ENCODE data around the gene CACNA2D3.

The CACNA2D3 gene

DNA sequence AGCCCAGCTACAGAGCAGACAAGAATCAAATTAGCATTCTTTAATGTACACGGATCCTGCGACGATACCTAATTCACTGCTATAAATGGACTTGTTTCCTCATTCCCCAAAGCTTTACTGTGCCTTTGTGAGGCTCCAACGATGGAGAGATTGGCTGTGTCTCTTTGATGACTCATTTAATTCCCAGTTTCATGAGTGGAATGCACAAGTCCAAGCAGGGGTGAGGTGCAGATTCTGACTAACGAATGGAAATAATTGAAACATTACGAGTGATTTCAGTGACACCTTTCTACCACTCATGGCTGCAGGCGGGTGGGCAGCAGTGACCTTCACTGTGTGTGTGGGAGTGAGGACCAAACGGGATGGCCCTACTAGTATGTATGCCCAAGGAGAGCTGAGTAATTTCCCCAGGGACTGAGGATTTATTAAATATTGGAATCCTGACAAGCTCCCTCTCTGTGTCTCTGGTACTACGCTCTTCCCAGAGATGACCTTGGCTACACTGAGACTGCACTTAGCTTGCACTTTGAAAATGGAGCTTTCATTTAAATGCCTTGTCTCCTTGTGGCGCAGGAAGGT lies 156.7 kb downstream of the CACNA2D3 start:
- H3K36me3 ChIP-seq = no peaks in the 10 kb centered on the region
- H3K27me3 ChIP-seq (ENCODE audit: insufficient read depth, low read depth, severe bottlenecking) = no peaks in the 10 kb centered on the region
- H3K9me3 ChIP-seq (ENCODE audit: severe bottlenecking) = no peaks in the 10 kb centered on the region
- H3K27ac ChIP-seq = no peak overlapping the region
- H3K4me3 ChIP-seq (ENCODE audit: low read depth, low read length) = no peak overlapping the region
- no peak for DNase-seq
- TF ChIP-seq, protein P1, sequence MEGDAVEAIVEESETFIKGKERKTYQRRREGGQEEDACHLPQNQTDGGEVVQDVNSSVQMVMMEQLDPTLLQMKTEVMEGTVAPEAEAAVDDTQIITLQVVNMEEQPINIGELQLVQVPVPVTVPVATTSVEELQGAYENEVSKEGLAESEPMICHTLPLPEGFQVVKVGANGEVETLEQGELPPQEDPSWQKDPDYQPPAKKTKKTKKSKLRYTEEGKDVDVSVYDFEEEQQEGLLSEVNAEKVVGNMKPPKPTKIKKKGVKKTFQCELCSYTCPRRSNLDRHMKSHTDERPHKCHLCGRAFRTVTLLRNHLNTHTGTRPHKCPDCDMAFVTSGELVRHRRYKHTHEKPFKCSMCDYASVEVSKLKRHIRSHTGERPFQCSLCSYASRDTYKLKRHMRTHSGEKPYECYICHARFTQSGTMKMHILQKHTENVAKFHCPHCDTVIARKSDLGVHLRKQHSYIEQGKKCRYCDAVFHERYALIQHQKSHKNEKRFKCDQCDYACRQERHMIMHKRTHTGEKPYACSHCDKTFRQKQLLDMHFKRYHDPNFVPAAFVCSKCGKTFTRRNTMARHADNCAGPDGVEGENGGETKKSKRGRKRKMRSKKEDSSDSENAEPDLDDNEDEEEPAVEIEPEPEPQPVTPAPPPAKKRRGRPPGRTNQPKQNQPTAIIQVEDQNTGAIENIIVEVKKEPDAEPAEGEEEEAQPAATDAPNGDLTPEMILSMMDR (IDR thresholded peaks at IDR 0.05; ENCODE audit: low read depth, low read length) = no peak

DNA sequence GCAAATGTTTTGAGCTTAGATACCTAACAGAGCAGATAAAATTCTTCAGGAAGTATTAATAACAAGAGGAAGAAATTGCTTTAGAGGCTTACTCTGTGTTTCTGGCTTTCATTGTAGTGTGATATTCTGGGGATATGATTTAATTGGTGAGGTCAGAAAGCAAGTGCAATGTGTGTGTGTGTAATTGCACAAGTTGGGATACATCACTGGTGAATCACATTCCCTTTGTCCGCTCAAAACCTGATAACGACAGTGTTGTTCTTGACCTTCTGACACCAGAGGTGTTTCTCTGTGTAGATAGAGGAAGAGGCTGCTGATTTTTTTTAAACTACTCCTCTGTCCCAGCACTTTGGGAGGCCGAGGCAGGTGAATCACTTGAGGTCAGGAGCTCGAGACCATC lies 161.1 kb downstream of the CACNA2D3 start:
- no peak for DNase-seq
- no peak overlapping the region for H3K4me3 ChIP-seq (ENCODE audit: low read depth, low read length)
- TF ChIP-seq, protein P1 (IDR thresholded peaks at IDR 0.05; ENCODE audit: low read depth, low read length) = no peak
- no peak overlapping the region for H3K27ac ChIP-seq
- no peaks in the 10 kb centered on the region for H3K9me3 ChIP-seq (ENCODE audit: severe bottlenecking)
- no peaks in the 10 kb centered on the region for H3K36me3 ChIP-seq
- H3K27me3 ChIP-seq (ENCODE audit: insufficient read depth, low read depth, severe bottlenecking) = no peaks in the 10 kb centered on the region

DNA sequence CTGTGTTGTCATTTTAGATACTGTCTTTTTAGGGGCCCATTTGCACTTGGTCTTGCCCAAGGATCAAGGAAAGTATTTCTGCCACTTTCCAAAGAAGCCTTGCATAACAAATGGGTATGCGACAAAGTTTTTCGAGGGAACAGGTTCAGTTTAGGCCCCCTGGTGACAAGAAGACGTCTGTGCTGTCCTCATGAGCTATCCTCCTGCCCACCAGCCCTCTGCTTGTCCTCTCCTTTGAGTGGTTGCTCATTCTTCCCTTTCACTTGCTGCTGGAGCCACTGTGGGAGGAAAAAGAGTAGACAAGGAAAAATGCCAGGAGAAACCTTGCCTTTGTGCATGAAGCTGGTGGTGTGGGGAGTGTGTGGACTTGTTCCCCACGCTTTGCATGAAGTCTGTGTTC lies 171.9 kb downstream of the CACNA2D3 start:
- no peaks in the 10 kb centered on the region for H3K9me3 ChIP-seq (ENCODE audit: severe bottlenecking)
- DNase-seq = no peak

DNA sequence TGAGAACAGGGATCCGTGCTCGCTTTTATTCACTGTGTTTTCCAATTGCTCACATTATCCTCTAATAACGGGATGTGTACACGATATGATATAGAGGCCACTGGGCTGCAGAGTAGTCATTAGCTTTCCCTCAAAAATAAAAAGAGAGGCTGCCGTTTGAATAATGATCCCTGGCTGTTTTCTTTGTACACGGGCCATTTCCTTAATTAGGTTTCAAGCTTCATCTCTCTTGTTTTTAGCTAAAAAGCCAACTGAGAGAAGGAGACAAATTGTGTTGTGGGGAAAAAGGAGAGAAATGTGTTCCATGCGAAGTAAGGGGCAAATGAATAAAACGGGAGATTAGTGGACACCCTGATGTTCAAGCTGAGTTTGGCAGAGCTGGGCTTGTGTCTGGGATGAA lies 174.2 kb downstream of the CACNA2D3 start:
- no peak overlapping the region for H3K27ac ChIP-seq
- no peaks in the 10 kb centered on the region for H3K36me3 ChIP-seq
- H3K4me3 ChIP-seq (ENCODE audit: low read depth, low read length) = no peak overlapping the region
- no peak for DNase-seq
- H3K27me3 ChIP-seq (ENCODE audit: insufficient read depth, low read depth, severe bottlenecking) = no peaks in the 10 kb centered on the region
- no peaks in the 10 kb centered on the region for H3K9me3 ChIP-seq (ENCODE audit: severe bottlenecking)
- TF ChIP-seq, protein P1 (IDR thresholded peaks at IDR 0.05; ENCODE audit: low read depth, low read length) = no peak

More for the DNA sequence above, 171.9 kb downstream of the CACNA2D3 start:
- TF ChIP-seq, protein P1 (IDR thresholded peaks at IDR 0.05; ENCODE audit: low read depth, low read length) = peak; percentile 29; the same call in 1 of the 2 replicates
- H3K4me3 ChIP-seq (ENCODE audit: low read depth, low read length) = no peak overlapping the region
- no peaks in the 10 kb centered on the region for H3K27me3 ChIP-seq (ENCODE audit: insufficient read depth, low read depth, severe bottlenecking)
- H3K36me3 ChIP-seq = no peaks in the 10 kb centered on the region
- H3K27ac ChIP-seq = no peak overlapping the region

DNA sequence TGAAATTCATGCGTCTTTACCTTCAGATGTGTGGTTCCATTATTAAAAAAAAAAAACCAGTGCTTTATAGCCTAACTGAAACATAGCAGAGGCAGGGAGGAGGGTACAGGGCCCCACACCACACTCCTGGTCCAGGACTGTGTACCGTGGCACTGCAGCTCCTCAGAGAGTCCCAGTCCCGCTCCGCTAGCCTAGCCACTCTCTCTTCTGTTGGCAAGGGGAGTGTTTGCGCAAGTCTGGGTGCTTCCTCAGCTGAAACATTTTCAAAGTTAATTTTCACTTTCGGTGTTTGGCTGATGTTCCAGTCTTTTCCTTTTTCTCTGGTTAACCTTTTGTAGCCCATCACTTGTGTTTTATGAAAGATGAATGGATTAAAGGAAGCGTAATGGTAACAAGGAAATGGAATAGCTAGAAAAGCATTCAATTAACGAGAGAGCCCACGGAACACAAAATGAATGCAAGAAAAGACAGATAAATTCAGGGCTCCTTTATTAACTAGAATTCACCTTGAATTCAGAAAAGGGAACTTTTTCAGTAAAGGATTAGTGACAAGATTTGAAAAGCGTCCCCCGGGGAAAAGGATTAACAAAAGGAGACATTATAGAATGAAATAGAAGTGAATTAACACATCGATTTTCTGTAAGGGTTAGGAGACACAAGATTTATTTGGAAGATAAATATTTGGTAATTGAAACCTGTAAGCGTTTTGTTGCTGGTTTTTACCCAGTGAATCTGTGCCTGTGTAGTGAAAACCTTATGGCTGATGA lies 177.0 kb downstream of the CACNA2D3 start:
- TF ChIP-seq, protein P1 (IDR thresholded peaks at IDR 0.05; ENCODE audit: low read depth, low read length) = no peak
- Histone ChIP-seq H3K9me3 (ENCODE audit: severe bottlenecking) (no peaks in the 10 kb centered on the region), H3K4me3 (ENCODE audit: low read depth, low read length) (no peak overlapping the region), H3K27ac (peak overlapping the region; percentile 24; the same call in 1 of the 2 replicates), H3K36me3 (no peaks in the 10 kb centered on the region), H3K27me3 (ENCODE audit: insufficient read depth, low read depth, severe bottlenecking) (no peaks in the 10 kb centered on the region)
- DNase-seq = peak; percentile 25

All from WERI-Rb-1 (cell line).